Uterus (tissue), 4 donors: ENCODE measurements around the gene FLOT1. TPM values are rescaled to one million over a fixed set of nuclear protein-coding genes. Genes with fewer than 3 reads are reported as not detected.

ENCODE experiments used
- DNase-seq, 2 donors: peaks; one replicate each; pipeline ENCODE4 v3.0.0-alpha.2; 2019 to 2020
- H3K27ac ChIP-seq, 2 donors: fragments of 200-600 bp; sonication (generic); 1 replicate in 1 of 2; 2 replicates in 1 of 2; pipeline ENCODE4 v1.5.1; 2016 to 2018
- H3K27me3 ChIP-seq, 2 donors: fragments of 200-600 bp; sonication (generic); one replicate each; pipeline ENCODE4 v1.5.1; 2018 to 2019; ENCODE audit warnings: control low read depth in 1 of 2
- H3K36me3 ChIP-seq, 2 donors: fragments of 200-600 bp; sonication (generic); one replicate each; pipeline ENCODE4 v1.5.1; 2019; ENCODE audit warnings: control low read depth in 1 of 2
- H3K4me1 ChIP-seq, 2 donors: fragments of 200-600 bp; sonication (generic); one replicate each; pipeline ENCODE4 v1.5.1; 2018 to 2019; ENCODE audit warnings: control low read depth in 1 of 2
- H3K4me3 ChIP-seq, 2 donors: fragments of 200-600 bp; sonication (generic); 1 replicate in 1 of 2; 2 replicates in 1 of 2; pipeline ENCODE4 v1.5.1; 2018 to 2019; ENCODE audit warnings: mild to moderate bottlenecking in 1 of 2
- H3K9me3 ChIP-seq, 2 donors: fragments of 200-600 bp; sonication (generic); one replicate each; pipeline ENCODE4 v1.5.1; 2019; ENCODE audit warnings: control low read depth in 1 of 2
- POLR2A ChIP-seq, 2 donors: fragments of 450-650 bp; IDR thresholded peaks; one replicate each; pipeline ENCODE4 v1.6.1; 2016; ENCODE audit warnings: antibody characterized with exemption in 2 of 2, mild to moderate bottlenecking in 1 of 2, moderate library complexity in 1 of 2
- intact Hi-C: fragments of 100-400 bp; cut with DNase I; formaldehyde crosslinking; loops from one replicate; pipeline ENCODE4 v1.15.1; 2023; ENCODE audit warnings: low total_unique reads
- total RNA-seq, 4 donors: library from RNA; depleted of rRNA in 3 of 4; stranded (reverse); fragments of >200 nt in 3 of 4; gene quantifications; one replicate each; pipeline versions ENCODE4 v1.1.0 to v1.2.4, GENCODE V29; 2014 to 2023
- TF ChIP-seq, protein P1 (sequence below), 4 experiments: fragments of 200-600 bp in 2 of 4; fragments of 450-650 bp in 2 of 4; sonication (generic) in 2 of 4; IDR thresholded peaks; one replicate each; pipeline ENCODE4 v1.5.1; 2016 to 2019; ENCODE audit warnings: antibody characterized with exemption in 4 of 4, mild to moderate bottlenecking in 2 of 4, moderate library complexity in 1 of 4
- donor health status: DM: yes; HTN: yes; CAD: no.

Gene FLOT1
- total RNA-seq, 4 donors from 2014 or later: 47.1 to 155 (median 64.6) TPM

DNA sequence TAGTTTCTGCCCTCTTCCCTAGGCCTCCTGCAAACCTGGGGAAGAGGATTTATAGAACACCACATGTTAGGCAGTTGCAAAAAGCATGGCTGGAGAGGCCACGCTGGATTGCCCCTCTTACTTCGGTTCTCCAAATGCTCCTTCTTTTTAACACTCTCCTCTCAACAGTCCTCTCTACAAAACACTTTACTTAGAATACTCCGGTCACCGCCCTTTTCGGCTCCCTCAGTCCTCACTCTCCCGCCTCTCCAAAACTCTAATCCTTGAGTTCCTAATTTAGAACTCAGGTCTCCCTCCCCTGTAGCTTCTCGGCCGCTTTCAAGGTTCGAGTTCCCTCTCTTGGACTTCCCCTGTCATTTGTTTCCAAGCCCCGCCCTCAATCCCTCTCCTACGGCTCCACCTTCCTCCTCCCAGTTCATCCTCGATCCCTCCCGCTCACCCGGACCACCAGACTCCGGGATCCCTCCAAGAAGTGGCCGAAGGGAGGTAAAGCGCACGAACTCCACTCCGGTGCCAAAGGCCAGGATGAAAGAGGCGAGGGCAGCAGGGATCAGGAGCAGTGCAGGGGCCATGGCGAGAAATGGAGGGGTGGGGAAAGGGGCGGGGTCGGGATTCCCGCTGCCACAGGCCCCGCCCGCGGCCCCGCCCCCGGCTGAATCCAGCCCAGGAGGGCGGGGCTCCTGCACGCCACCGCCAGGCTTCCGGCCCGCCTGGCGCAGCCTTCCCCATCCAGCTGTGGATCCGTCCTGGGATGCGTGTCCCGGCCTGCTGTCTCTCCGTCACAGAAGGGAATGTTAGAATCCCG, 51.9 kb downstream of the FLOT1 start, which contains the start of gene NRM:
Gene NRM (minus strand): TSS at position 582 of the 805 bp plus-strand sequence. CDS start 10 bp downstream, at position 572.
- Histone ChIP-seq H3K9me3 (no peaks in the 10 kb centered on the region), H3K27me3 (no peaks in the 10 kb centered on the region), H3K4me1 (peaks cover 8 to 10% of the 10 kb centered on the region in 2 donors), H3K27ac (peak within 1 kb of the TSS; percentile 98 to 99), H3K4me3 (peak within 1 kb of the TSS; percentile 60 to 78), H3K36me3 (no peaks in the 10 kb centered on the region)
- peak; percentile 89 to 92 for DNase-seq
- TF ChIP-seq, protein P1, sequence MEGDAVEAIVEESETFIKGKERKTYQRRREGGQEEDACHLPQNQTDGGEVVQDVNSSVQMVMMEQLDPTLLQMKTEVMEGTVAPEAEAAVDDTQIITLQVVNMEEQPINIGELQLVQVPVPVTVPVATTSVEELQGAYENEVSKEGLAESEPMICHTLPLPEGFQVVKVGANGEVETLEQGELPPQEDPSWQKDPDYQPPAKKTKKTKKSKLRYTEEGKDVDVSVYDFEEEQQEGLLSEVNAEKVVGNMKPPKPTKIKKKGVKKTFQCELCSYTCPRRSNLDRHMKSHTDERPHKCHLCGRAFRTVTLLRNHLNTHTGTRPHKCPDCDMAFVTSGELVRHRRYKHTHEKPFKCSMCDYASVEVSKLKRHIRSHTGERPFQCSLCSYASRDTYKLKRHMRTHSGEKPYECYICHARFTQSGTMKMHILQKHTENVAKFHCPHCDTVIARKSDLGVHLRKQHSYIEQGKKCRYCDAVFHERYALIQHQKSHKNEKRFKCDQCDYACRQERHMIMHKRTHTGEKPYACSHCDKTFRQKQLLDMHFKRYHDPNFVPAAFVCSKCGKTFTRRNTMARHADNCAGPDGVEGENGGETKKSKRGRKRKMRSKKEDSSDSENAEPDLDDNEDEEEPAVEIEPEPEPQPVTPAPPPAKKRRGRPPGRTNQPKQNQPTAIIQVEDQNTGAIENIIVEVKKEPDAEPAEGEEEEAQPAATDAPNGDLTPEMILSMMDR (IDR thresholded peaks at IDR 0.05): no peak
- TF ChIP-seq POLR2A (IDR thresholded peaks at IDR 0.05): peak in 1 of 2 donors; percentile 37
- intact Hi-C loops: no loop called here

- TF ChIP-seq, protein P1 (IDR thresholded peaks at IDR 0.05): no peak
- H3K27ac ChIP-seq: peak overlapping the region; percentile 98 to 99
- intact Hi-C loops: no loop called here
- H3K9me3 ChIP-seq: no peaks in the 10 kb centered on the region
- H3K27me3 ChIP-seq: no peaks in the 10 kb centered on the region
- no peaks in the 10 kb centered on the region for H3K36me3 ChIP-seq
- peaks cover 8 to 10% of the 10 kb centered on the region in 2 donors for H3K4me1 ChIP-seq
- peak overlapping the region; percentile 60 to 78 for H3K4me3 ChIP-seq
- DNase-seq: no peak
These were observed 52.5 kb downstream of the FLOT1 start for GRCh38 chr6:30689985-30690384.

- H3K27me3 ChIP-seq: no peaks in the 10 kb centered on the region
- H3K9me3 ChIP-seq: no peaks in the 10 kb centered on the region
- no peak for DNase-seq
- intact Hi-C loops: no loop called here
- TF ChIP-seq, protein P1 (IDR thresholded peaks at IDR 0.05): no peak
- no peak for TF ChIP-seq POLR2A (IDR thresholded peaks at IDR 0.05)
- H3K4me1 ChIP-seq: peaks cover 8 to 10% of the 10 kb centered on the region in 2 donors
- no peak overlapping the region for H3K4me3 ChIP-seq
- H3K27ac ChIP-seq: peak overlapping the region; percentile 98 to 99
- no peaks in the 10 kb centered on the region for H3K36me3 ChIP-seq
These were observed 53.2 kb downstream of the FLOT1 start for GRCh38 chr6:30689022-30689865.

GRCh38 chr6:30688569-30688968, 53.9 kb downstream of the FLOT1 start:
- no peaks in the 10 kb centered on the region for H3K9me3 ChIP-seq
- TF ChIP-seq, protein P1 (IDR thresholded peaks at IDR 0.05): no peak
- TF ChIP-seq POLR2A (IDR thresholded peaks at IDR 0.05): no peak
- no peak overlapping the region for H3K4me3 ChIP-seq
- peaks cover 8 to 12% of the 10 kb centered on the region in 2 donors for H3K4me1 ChIP-seq
- intact Hi-C loops: no loop called here
- DNase-seq: no peak
- H3K27me3 ChIP-seq: no peaks in the 10 kb centered on the region
- no peaks in the 10 kb centered on the region for H3K36me3 ChIP-seq
- peak overlapping the region; percentile 98 to 99 for H3K27ac ChIP-seq
